Fibroblast of the aortic adventitia (primary cell): Measurements from ENCODE around the gene POU3F3. TPM values are rescaled to one million over a fixed set of nuclear protein-coding genes. Genes with fewer than 3 reads are reported as not detected.
A peak's percentile ranks its signal among the peaks of the same experiment; 100 is the strongest.

Experiments
- DNase-seq: peaks from one replicate; pipeline ENCODE4 v3.0.0-alpha.2; 2010; ENCODE audit warnings: low read depth
- H3K4me3 ChIP-seq: 2 replicates; pipeline ENCODE4 v1.5.1; 2011; ENCODE audit warnings: low read depth, mild to moderate bottlenecking, control low read depth, low read length, moderate library complexity
- total RNA-seq: library from RNA; depleted of rRNA; stranded (reverse); fragments of >200 nt; gene quantifications from 2 replicates; pipeline ENCODE4 v1.2.3, GENCODE V29; 2012; ENCODE audit warnings: low replicate concordance
- TF ChIP-seq, protein P1 (sequence below): IDR thresholded peaks from 2 replicates; pipeline ENCODE4 v1.5.1; 2011; ENCODE audit warnings: mild to moderate bottlenecking, low read length, control low read depth, inconsistent platforms; ENCODE audit not compliant: insufficient read depth

The POU3F3 gene
- total RNA-seq, 1 donor = not detected

DNA sequence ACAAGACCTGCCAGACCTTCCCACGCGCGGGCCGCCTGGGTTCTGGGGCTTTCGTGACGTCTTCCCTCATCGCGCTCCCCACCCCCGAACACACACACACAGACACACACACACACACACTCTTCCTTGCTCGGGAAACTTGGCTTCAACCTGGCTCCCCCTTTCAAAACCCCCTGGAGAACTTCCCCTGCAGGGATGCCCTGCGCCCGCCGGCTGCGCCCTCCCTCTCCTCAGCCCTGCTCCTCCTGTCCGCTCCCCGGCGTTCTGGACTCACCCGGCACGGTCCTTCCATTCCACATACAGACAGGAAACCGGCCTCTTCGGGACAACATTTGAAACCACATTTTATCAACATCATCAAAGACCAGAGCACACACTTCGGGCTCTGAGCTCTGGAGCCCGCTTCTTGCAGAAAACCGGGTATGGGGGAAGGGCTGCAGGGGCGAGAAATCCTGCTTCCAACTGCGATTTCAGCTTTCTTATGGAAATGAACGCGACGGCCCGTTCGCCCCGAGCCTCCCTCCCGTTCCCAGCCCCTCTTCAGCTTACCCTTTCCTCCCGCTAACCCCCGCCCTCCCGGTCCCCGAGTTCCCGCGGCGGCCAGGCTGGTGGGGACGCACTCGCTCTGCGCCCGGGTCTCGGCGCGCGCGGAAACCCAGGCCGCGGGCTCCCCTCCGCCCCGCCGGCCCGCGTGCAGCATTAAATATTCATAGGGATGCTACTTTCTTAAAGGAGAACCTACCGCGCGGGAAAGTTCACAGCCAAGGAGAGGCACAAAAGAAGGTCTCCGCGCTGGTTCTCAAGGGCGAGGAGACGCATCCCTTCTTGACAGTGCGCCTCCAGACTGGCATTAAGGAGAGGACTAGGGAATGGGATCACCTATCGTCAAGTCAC, 18.3 kb downstream of the POU3F3 start:
- DNase-seq = no peak
- no peak overlapping the region for H3K4me3 ChIP-seq
- TF ChIP-seq, protein P1, sequence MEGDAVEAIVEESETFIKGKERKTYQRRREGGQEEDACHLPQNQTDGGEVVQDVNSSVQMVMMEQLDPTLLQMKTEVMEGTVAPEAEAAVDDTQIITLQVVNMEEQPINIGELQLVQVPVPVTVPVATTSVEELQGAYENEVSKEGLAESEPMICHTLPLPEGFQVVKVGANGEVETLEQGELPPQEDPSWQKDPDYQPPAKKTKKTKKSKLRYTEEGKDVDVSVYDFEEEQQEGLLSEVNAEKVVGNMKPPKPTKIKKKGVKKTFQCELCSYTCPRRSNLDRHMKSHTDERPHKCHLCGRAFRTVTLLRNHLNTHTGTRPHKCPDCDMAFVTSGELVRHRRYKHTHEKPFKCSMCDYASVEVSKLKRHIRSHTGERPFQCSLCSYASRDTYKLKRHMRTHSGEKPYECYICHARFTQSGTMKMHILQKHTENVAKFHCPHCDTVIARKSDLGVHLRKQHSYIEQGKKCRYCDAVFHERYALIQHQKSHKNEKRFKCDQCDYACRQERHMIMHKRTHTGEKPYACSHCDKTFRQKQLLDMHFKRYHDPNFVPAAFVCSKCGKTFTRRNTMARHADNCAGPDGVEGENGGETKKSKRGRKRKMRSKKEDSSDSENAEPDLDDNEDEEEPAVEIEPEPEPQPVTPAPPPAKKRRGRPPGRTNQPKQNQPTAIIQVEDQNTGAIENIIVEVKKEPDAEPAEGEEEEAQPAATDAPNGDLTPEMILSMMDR = no peak

DNA sequence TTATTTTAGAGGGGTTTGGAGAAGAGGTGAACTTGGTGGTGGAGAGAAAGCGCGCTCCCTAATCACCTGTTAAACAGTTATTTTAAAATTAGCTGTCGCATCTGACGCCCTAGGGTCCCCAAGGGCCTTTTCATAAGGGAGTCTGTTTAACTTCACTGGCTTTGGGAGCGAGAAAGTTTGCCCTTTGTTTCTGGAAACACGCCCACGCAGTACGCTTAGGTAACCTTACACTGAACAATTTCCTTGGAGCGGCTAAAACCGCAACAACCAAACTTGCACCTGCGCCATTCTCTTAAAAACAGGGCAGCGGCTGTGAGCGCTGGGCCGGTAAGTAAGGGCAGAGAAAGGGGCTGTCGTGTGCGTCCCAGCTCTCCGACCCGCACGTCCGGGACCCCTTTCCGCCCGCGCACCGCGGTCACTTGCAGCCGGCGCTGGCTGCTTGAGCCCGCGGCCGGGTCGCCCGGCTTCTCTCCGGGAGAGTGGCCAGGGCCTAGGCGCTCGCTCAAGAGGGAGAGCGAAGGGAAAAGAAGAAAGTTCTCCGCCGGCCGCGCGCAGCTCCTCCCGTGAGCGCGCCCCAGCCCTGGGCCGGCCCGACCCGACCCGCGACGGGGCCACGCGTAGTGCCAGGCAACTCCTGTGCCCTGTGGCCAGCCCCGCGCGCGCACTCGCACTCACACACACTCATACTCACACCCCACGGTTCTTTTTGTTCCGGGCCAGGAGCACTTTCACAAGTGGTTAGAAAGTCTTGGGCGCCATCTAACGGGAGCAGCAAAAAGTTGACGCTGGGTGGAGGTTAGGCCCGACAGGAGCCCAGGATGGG, 19.2 kb downstream of the POU3F3 start:
- peak overlapping the region; percentile 58 for H3K4me3 ChIP-seq
- DNase-seq = peak; percentile 58
- TF ChIP-seq, protein P1 = peak; percentile 56

DNA sequence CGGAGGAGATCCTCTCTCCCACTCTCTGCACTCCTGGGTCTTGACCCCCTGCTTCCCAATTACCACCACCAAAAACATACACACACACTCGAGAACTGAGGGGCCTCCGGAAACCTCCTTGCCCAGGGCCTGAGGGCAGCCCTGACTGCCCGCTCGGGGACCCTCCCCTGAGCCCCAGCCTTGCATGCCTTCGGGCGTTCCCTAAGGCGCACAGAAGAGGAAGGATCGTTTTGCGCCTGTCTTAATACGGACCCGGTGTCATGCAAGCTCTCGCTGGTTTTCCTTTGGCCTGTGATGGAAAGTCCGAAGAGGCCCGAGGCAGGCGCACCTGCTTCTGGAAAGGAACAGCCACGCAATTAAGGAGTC, 19.8 kb downstream of the POU3F3 start:
- TF ChIP-seq, protein P1 = no peak
- H3K4me3 ChIP-seq = no peak overlapping the region
- no peak for DNase-seq

DNA sequence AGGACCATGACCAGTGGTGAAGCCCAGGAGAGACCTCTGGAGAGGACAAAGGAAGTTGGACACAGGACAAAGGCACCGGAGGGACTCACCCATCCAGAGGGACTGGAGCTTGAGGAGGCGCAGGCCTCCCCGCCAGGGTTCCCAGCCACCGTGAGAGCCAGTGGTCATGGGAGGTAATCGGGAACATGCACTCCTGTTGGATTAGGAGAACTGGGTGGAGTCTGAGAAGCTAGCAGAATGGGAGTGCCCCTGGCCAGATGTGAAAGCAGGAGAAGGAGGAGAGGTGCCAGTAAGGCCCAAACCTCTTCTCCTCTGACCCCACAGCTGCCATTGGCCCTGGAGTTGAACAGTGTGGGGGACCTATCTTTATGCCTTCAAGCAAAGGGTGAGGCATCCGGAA, 20.3 kb downstream of the POU3F3 start:
- no peak for DNase-seq
- TF ChIP-seq, protein P1 = no peak
- no peak overlapping the region for H3K4me3 ChIP-seq

DNA sequence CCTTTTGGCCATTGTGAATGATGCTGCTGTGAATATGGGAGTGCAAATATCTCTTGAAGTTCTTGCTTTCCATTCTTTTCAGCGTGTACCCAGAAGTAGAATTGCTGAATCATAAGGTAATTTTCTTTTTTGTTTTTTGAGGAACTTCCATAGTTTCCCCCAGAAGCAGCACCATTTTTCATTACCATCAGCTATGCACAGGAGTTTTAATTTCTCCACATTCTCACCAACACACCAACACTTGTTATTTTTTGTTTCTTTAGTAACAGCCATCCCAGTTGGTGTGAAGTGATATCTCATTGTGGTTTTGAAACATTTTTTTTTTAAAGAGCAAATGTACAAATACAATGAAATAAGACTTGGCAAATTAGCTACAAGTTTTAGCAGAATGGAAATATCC, 21.3 kb downstream of the POU3F3 start:
- no peak for DNase-seq
- no peak overlapping the region for H3K4me3 ChIP-seq
- TF ChIP-seq, protein P1 = no peak

DNA sequence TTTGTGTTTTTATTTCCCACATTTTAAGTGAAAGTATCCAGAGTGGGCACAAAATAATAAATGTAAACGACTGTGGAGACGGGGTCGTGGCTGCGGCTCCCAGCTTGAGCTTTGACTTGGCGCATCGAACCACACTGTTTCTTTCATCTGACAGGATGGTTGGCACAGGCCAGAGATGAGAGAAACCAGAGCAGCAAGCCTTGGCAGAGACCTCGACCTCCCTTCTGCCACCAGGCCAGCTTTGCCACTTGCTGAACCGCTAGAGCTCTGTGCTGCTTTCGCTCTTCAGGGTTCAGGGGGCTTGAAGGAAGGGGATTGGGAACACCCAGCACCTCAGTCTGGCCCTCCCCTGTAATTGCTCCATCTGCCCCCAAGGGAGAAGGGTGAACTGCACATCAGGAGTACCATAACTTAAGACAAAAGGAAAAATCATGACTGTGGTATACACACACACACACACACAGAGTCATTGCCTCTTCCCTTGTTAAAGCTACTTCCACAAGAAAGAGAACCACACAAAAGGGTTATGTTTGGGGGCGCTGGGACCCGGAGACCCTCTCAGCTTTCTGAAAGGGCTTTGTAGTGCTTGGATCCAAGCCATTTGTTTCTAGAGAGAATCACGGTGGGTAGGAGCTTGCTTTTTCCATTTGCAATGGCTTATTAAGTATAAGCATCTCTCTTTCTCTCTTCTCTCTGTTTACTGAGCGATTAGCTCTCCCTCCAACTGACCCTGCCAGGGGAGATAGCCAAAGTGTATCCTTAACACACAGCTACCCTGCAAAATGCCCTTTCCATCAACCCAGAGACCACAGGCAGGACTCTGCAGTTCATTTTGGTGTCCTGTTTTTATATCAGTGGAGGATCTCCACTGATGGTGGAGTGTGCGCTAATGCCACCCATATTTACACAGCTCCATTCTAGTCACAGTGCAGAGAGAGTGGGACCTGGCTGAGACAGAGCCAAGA, 23.0 kb downstream of the POU3F3 start:
- no peak overlapping the region for H3K4me3 ChIP-seq
- DNase-seq = no peak
- TF ChIP-seq, protein P1 = no peak
